SU-DHL-6 (cell line): ENCODE measurements around the gene NLRP11.
"Not testable (repeated sequence)": the region's sequence is repeated elsewhere in the genome, so short reads cannot be mapped to it uniquely, and the experiment has no call there.

Experiments used
- H2AFZ ChIP-seq: fragments of 200-600 bp; sonication (generic); 2 replicates; pipeline ENCODE4 v1.6.1; 2014; ENCODE audit warnings: low read depth, mild to moderate bottlenecking, moderate library complexity, mixed read lengths, antibody characterized with exemption, low read length; ENCODE audit not compliant: severe bottlenecking
- H3F3A ChIP-seq: fragments of 200-600 bp; shearing (Covaris generic); 2 replicates; pipeline ENCODE4 v1.6.0; 2016; ENCODE audit warnings: antibody characterized with exemption, mild to moderate bottlenecking; ENCODE audit not compliant: insufficient read depth
- H3K27ac ChIP-seq: fragments of 200-600 bp; sonication (generic); 2 replicates; pipeline ENCODE4 v1.5.1; 2016; ENCODE audit warnings: low read depth, mild to moderate bottlenecking, low read length, moderate library complexity, mixed read lengths
- H3K27me3 ChIP-seq: fragments of 200-600 bp; sonication (generic), shearing (Covaris generic); 2 replicates; pipeline ENCODE4 v1.6.0; 2014; ENCODE audit warnings: mild to moderate bottlenecking, low read length
- H3K36me3 ChIP-seq: fragments of 200-600 bp; sonication (generic); 2 replicates; pipeline ENCODE4 v1.6.1; 2014; ENCODE audit warnings: mild to moderate bottlenecking, low read length, mixed read lengths
- H3K4me2 ChIP-seq: fragments of 300-600, 200-600 bp; shearing (Covaris generic), sonication (generic); 2 replicates; pipeline ENCODE4 v1.6.0; 2014; ENCODE audit warnings: low read length, low read depth, mild to moderate bottlenecking; ENCODE audit not compliant: poor library complexity, severe bottlenecking
- H3K4me3 ChIP-seq: fragments of 200-600 bp; sonication (generic); 2 replicates; pipeline ENCODE4 v1.5.1; 2014; ENCODE audit warnings: antibody characterized with exemption, low read length, mild to moderate bottlenecking, mixed read lengths; ENCODE audit not compliant: insufficient read depth, poor library complexity, severe bottlenecking
- H3K79me2 ChIP-seq: fragments of 200-600 bp; sonication (generic); 2 replicates; pipeline ENCODE4 v1.6.1; 2014; ENCODE audit warnings: mild to moderate bottlenecking, low read length, moderate library complexity; ENCODE audit not compliant: insufficient read depth
- H3K9ac ChIP-seq: fragments of 200-600 bp; sonication (generic); 2 replicates; pipeline ENCODE4 v1.7.0; 2014; ENCODE audit warnings: mild to moderate bottlenecking, low read length
- H3K9me2 ChIP-seq: fragments of 200-600 bp; sonication (generic); replicated peaks from 2 replicates; pipeline ENCODE4 v1.6.1; 2014; ENCODE audit warnings: low read length; ENCODE audit not compliant: insufficient read depth
- H3K9me3 ChIP-seq: fragments of 200-600 bp; sonication (generic); 2 replicates; pipeline ENCODE4 v1.6.1; 2014; ENCODE audit warnings: low read length, mixed read lengths; ENCODE audit not compliant: insufficient read depth
- H4K20me1 ChIP-seq: fragments of 200-600 bp; sonication (generic); 2 replicates; pipeline ENCODE4 v1.6.1; 2014; ENCODE audit warnings: low read depth, mild to moderate bottlenecking, antibody characterized with exemption, low read length, moderate library complexity, mixed read lengths
- CTCF ChIP-seq: fragments of 200-600 bp; sonication (generic); IDR thresholded peaks from one replicate; pipeline ENCODE4 v1.5.1; 2017; ENCODE audit warnings: antibody characterized with exemption, mild to moderate bottlenecking, low read length, moderate library complexity; ENCODE audit not compliant: insufficient read depth, poor library complexity, severe bottlenecking
- EZH2phosphoT487 ChIP-seq: fragments of 200-600 bp; sonication (generic), shearing (Covaris generic); conservative IDR thresholded peaks from 2 replicates; pipeline ENCODE4 v1.6.1; 2018; ENCODE audit warnings: mild to moderate bottlenecking, antibody characterized with exemption, low read length, moderate library complexity, mixed read lengths

NLRP11 gene

GRCh38 chr19:55795021-55795420, 36.8 kb downstream of the NLRP11 start:
- Histone ChIP-seq H3K4me2 (no peak overlapping the region), H3K9me3 (no peaks in the 10 kb centered on the region), H3K27me3 (no peaks in the 10 kb centered on the region), H4K20me1 (no peaks in the 10 kb centered on the region), H3K9me2 (no peaks in the 10 kb centered on the region), H3F3A (peaks cover 5% of the 10 kb centered on the region; the same call in 1 of the 2 replicates), H2AFZ (no peak overlapping the region), H3K79me2 (peaks cover 13% of the 10 kb centered on the region), H3K9ac (no peak overlapping the region), H3K4me3 (no peak overlapping the region), H3K36me3 (peaks cover 50% of the 10 kb centered on the region), H3K27ac (no peak overlapping the region)
- no peak for TF ChIP-seq EZH2phosphoT487

DNA sequence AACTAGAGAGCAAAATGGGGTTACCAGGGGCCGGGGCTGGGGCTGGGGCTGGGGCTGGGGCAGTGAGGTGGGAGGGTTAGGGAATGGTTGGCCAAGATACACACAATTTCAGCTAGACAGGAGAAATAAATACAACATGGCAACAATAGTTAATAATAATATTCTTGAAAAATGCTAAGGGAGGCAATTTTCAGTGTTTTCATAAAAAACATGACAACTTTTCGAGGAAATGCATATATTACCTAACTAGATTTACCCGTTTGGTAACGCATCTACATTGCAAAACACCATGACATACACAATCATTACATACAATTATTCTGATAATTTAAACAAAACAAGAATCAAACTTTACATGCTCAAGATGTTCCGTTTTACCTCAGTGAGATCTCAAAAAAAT, 50.7 kb downstream of the NLRP11 start:
- Histone ChIP-seq H3K4me2 (no peak overlapping the region), H3K9ac (no peak overlapping the region), H3K9me3 (no peaks in the 10 kb centered on the region), H4K20me1 (no peaks in the 10 kb centered on the region), H3K9me2 (no peaks in the 10 kb centered on the region), H3K27ac (no peak overlapping the region), H3K79me2 (no peaks in the 10 kb centered on the region), H3F3A (peaks cover 12% of the 10 kb centered on the region; the same call in 1 of the 2 replicates), H2AFZ (no peak overlapping the region), H3K36me3 (no peaks in the 10 kb centered on the region), H3K4me3 (no peak overlapping the region), H3K27me3 (no peaks in the 10 kb centered on the region)
- TF ChIP-seq CTCF (no peak), EZH2phosphoT487 (no peak)

- H3K4me2 ChIP-seq, result no peak overlapping the region
- no peaks in the 10 kb centered on the region for H3K79me2 ChIP-seq
- H3K9me2 ChIP-seq, result no peaks in the 10 kb centered on the region
- H3K9me3 ChIP-seq, result no peaks in the 10 kb centered on the region
- H4K20me1 ChIP-seq, result no peaks in the 10 kb centered on the region
- no peaks in the 10 kb centered on the region for H3K27me3 ChIP-seq
- no peak for TF ChIP-seq EZH2phosphoT487
- no peak for TF ChIP-seq CTCF
- H3K27ac ChIP-seq, result no peak overlapping the region
- H3F3A ChIP-seq, result peaks cover 12% of the 10 kb centered on the region; the same call in 1 of the 2 replicates
- H3K4me3 ChIP-seq, result no peak overlapping the region
- H2AFZ ChIP-seq, result no peak overlapping the region
- H3K36me3 ChIP-seq, result no peaks in the 10 kb centered on the region
- no peak overlapping the region for H3K9ac ChIP-seq
These were observed 53.5 kb downstream of the NLRP11 start for GRCh38 chr19:55778331-55778730.

GRCh38 chr19:55777528-55777927, 54.3 kb downstream of the NLRP11 start:
- Histone ChIP-seq H2AFZ (no peak overlapping the region), H3F3A (peaks cover 9% of the 10 kb centered on the region; the same call in 1 of the 2 replicates), H3K9ac (no peak overlapping the region), H3K9me2 (no peaks in the 10 kb centered on the region), H3K27ac (no peak overlapping the region), H4K20me1 (no peaks in the 10 kb centered on the region), H3K36me3 (no peaks in the 10 kb centered on the region), H3K27me3 (no peaks in the 10 kb centered on the region), H3K9me3 (no peaks in the 10 kb centered on the region), H3K4me2 (no peak overlapping the region), H3K4me3 (no peak overlapping the region), H3K79me2 (no peaks in the 10 kb centered on the region)
- peak; percentile 70 for TF ChIP-seq CTCF
- TF ChIP-seq EZH2phosphoT487, result no peak

- H3K36me3 ChIP-seq, H3K9me3 ChIP-seq, H3K4me3 ChIP-seq, H3K79me2 ChIP-seq, H3K27ac ChIP-seq, H3K27me3 ChIP-seq, H4K20me1 ChIP-seq, H3K4me2 ChIP-seq, H2AFZ ChIP-seq, H3K9me2 ChIP-seq, H3F3A ChIP-seq, H3K9ac ChIP-seq: not testable (repeated sequence)
These were observed 62.2 kb downstream of the NLRP11 start for GRCh38 chr19:55769632-55770031.

DNA sequence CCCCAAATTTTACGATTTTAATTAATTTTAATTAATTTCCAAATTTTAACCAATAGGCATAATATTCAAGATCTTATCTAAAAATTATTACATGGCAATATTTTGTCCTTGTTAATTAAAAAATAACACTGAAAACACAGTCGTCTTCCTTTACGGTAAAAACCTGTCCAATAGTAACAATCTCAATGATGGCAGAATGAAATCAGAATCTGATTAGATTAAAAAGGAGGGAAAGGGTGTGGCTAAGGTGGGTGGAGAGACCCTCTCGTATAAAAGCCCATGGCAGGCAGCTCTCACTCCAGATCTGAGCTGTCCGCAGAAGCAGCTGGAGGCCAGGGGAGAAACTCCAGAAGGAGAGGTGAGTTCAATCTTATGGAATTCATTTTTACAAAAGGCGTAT, 63.0 kb downstream of the NLRP11 start, which contains the start of gene RFPL4AL1:
Gene RFPL4AL1, plus strand, starts transcription at position 301 of the 400 bp plus-strand sequence. CDS start 2,687 bp downstream, outside the sequence.
- not testable (repeated sequence) for H2AFZ ChIP-seq, H3K4me2 ChIP-seq, H3K9me3 ChIP-seq, H3K79me2 ChIP-seq, H3K36me3 ChIP-seq, H4K20me1 ChIP-seq, H3K4me3 ChIP-seq, H3K9me2 ChIP-seq, H3K27ac ChIP-seq, H3K9ac ChIP-seq, H3K27me3 ChIP-seq, H3F3A ChIP-seq
